22Rv1 (cell line): Measurements from ENCODE around the gene CCDC59.

ENCODE experiments used
- H3K27ac ChIP-seq: fragments of 450-650 bp; 2 replicates; pipeline ENCODE4 v1.5.1; 2017
- CTCF ChIP-seq: fragments of 450-650 bp; IDR thresholded peaks from 2 replicates; pipeline ENCODE4 v1.5.1; 2017; ENCODE audit warnings: mild to moderate bottlenecking
- ZFX ChIP-seq: fragments of 450-650 bp; IDR thresholded peaks from 2 replicates; pipeline ENCODE4 v1.6.1; 2017; ENCODE audit warnings: antibody characterized with exemption, borderline replicate concordance

Gene CCDC59

GRCh38 chr12:82358200-82359114 lies at the start of gene CCDC59, which contains the start of gene METTL25:
Gene CCDC59, minus strand, starts transcription at chr12:82358387. Its CDS starts 11 bp downstream, at chr12:82358376.
Gene METTL25, plus strand, starts transcription at chr12:82358529. Its CDS starts 37 bp downstream, at chr12:82358566.
- TF ChIP-seq CTCF (peak; percentile 100), ZFX (no peak)
- H3K27ac ChIP-seq, result peak within 1 kb of the TSS; percentile 84

- no peak overlapping the region for H3K27ac ChIP-seq
- no peak for TF ChIP-seq ZFX
- TF ChIP-seq CTCF, result no peak
Measured at GRCh38 chr12:82407481-82407880, 49.3 kb upstream of the CCDC59 start.

GRCh38 chr12:82406651-82407050 lies 48.5 kb upstream of the CCDC59 start:
- no peak overlapping the region for H3K27ac ChIP-seq
- no peak for TF ChIP-seq CTCF
- no peak for TF ChIP-seq ZFX

- H3K27ac ChIP-seq, result no peak overlapping the region
- TF ChIP-seq CTCF, result no peak
- no peak for TF ChIP-seq ZFX
Measured at GRCh38 chr12:82400819-82401218, 42.6 kb upstream of the CCDC59 start.

- H3K27ac ChIP-seq, result no peak overlapping the region
- no peak for TF ChIP-seq CTCF
- no peak for TF ChIP-seq ZFX
Measured at GRCh38 chr12:82398879-82399278, 40.7 kb upstream of the CCDC59 start.

GRCh38 chr12:82383930-82384552 lies 25.9 kb upstream of the CCDC59 start:
- peak; percentile 86 for TF ChIP-seq CTCF
- TF ChIP-seq ZFX, result no peak
- no peak overlapping the region for H3K27ac ChIP-seq

GRCh38 chr12:82378997-82379396 lies 20.8 kb upstream of the CCDC59 start:
- TF ChIP-seq CTCF (no peak), ZFX (no peak)
- no peak overlapping the region for H3K27ac ChIP-seq
